NCI-H2196 treated with DMSO at 0.1 percent for 48 hours (cell line): Measurements from ENCODE around the gene PITX3.

Experiments
- DNase-seq: peaks from one replicate; lab custom pipeline; 2025; ENCODE audit not compliant: unreplicated experiment; lab: John Stamatoyannopoulos, UW

PITX3 gene

GRCh38 chr10:102185811-102186527, 55.3 kb downstream of the PITX3 start:
- DNase-seq: no peak

GRCh38 chr10:102185272-102185671, 56.0 kb downstream of the PITX3 start:
- DNase-seq: no peak

GRCh38 chr10:102184606-102185005, 56.7 kb downstream of the PITX3 start:
- DNase-seq: no peak
